Stimulated activated naive CD8-positive, alpha-beta T cell treated with anti-CD3 and anti-CD28 coated beads, Interleukin-15, amount 100 ng/mL, for 72 hours (primary cell): ENCODE results near the gene NRCAM.
"Not testable (repeated sequence)": the region's sequence is repeated elsewhere in the genome, so short reads cannot be mapped to it uniquely, and the experiment has no call there.

Source experiments
- ATAC-seq: fragments of 150-1000 bp; cut with Tn5 transposase; 2 replicates; pipeline ENCODE4 v1.10.0; 2021; ENCODE audit warnings: mild to moderate bottlenecking, moderate library complexity
- DNase-seq, 2 donors: peaks; one replicate each; pipeline ENCODE4 v3.0.0; 2021 to 2022
- H3K27ac Mint-ChIP-seq, 2 donors: one replicate each; pipeline ENCODE4 v1.8.0; 2022; ENCODE audit warnings: mild to moderate bottlenecking in 2 of 2, mixed read lengths in 2 of 2, moderate library complexity in 2 of 2
- H3K27me3 Mint-ChIP-seq: one replicate; pipeline ENCODE4 v1.8.0; 2022; ENCODE audit warnings: mixed read lengths
- H3K4me1 Mint-ChIP-seq: one replicate; pipeline ENCODE4 v1.8.0; 2022; ENCODE audit warnings: mild to moderate bottlenecking, mixed read lengths
- H3K4me3 Mint-ChIP-seq, 2 donors: one replicate each; pipeline ENCODE4 v1.8.0; 2022; ENCODE audit warnings: mild to moderate bottlenecking in 2 of 2, mixed read lengths in 2 of 2, moderate library complexity in 1 of 2
- H3K9me3 Mint-ChIP-seq, 2 donors: one replicate each; pipeline ENCODE4 v1.8.0; 2022; ENCODE audit warnings: mixed read lengths in 2 of 2

Gene NRCAM

DNA sequence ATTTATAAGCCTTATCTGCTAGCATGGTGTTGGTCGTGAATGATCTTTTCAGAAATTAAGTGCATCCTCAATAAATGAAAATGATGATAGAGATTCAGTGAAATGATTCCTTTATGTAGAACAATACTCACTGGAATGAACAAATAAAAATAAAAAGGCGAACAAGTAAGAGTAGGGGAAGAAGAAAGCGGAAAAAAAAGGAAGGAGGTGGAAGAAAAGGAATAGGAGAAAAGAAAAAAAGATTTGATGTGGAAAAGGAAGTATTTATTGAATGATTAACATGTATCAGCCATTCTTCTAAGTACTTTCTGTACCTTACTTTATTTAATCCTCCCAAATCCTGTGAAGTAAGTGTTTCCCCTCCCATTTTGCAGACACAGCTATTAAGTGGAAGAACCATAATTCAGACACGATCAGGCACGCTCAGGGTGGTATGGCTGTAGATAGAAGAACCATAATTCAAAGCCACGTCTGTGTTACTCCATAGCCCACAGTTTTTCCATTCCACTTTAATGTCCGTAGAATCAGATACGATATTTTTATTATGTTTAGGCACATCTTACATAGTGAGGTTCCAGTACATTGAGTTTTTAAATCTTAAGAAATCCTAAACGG lies 169.8 kb downstream of the NRCAM start:
- no peaks in the 10 kb centered on the region for H3K27me3 Mint-ChIP-seq
- no peak overlapping the region for H3K4me3 Mint-ChIP-seq

DNA sequence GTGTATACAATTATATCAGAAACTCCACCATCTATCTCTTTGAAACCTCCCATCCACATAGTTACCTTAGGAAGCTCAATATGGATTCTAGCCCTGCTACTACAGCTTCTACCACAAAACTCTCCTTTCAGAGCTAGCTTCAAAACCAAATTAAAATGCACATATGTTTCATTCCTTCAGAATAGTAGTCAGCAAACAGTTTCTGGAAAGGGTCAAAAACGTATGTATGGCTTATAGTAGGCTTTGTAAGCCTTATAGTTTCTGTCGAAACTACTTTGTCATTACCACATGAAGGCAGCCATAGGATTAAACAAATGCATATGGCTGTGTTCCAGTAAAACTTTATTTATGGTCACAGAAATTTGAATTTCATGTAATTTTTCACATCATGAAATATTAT lies 170.5 kb downstream of the NRCAM start:
- no peak overlapping the region for H3K27ac Mint-ChIP-seq
- DNase-seq (no peak), ATAC-seq (no peak)
- peaks cover 31% of the 10 kb centered on the region for H3K4me1 Mint-ChIP-seq
- no peak overlapping the region for H3K4me3 Mint-ChIP-seq
- no peaks in the 10 kb centered on the region for H3K27me3 Mint-ChIP-seq
- peaks cover 0 to 6% of the 10 kb centered on the region in 2 donors for H3K9me3 Mint-ChIP-seq

More for the DNA sequence above, 169.8 kb downstream of the NRCAM start:
- DNase-seq (no peak), ATAC-seq (no peak)
- Mint-ChIP-seq H3K4me1 (peaks cover 31% of the 10 kb centered on the region), H3K9me3 (peaks cover 0 to 6% of the 10 kb centered on the region in 2 donors), H3K27ac (no peak overlapping the region)

DNA sequence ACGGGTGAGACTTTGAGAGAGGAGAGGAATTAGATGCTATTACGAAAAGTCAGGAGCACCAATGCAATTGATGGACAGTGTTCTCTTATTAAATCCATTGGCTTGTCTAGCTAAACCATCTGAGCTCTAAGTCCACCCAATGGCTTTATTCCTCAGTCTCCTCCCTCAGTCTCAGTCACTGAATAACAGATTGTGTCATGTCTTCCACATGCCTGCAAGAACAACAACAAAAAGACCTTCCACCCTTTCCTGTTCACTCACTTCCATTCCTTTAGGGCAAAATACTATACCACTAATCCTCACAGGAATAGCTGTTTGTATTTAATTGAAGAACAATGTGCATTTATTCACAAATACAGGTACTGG lies 171.2 kb downstream of the NRCAM start:
- peaks cover 31% of the 10 kb centered on the region for H3K4me1 Mint-ChIP-seq
- no peaks in the 10 kb centered on the region for H3K27me3 Mint-ChIP-seq
- ATAC-seq (peak; percentile 33), DNase-seq (no peak)
- H3K9me3 Mint-ChIP-seq, result peaks cover 0 to 6% of the 10 kb centered on the region in 2 donors
- H3K4me3 Mint-ChIP-seq, result peak overlapping the region; percentile 34 to 74
- peak overlapping the region in 1 of 2 donors; percentile 64 for H3K27ac Mint-ChIP-seq

DNA sequence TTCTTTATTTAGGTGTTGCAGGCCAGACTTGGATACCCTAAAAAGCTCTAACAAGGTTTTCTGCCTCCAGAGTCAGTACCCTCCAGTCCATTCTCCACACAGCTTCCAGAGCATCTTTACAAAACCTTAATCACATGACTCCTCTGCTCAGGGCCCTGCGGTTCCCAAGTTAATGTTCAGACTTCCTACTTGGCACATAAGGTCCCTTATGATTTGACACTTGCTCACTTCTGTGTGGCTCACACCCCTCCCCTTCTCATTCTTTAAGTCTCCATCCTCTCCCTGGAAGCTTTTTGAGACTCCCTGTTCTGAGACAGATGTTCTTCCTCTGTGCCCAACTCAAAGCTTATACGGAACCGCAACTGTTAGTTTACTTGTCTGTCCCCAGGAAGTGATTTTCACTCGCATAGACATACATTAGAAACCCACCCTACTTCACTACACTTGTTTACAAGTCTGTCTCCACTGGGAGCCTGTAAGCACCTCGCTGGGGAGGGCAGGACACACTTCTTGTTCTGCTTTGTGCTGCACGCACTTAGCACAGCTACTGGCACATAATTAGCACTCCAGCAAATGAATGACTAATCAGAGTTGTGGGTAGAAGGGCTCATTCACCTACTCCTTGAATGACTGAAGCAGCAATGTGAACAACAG lies 171.8 kb downstream of the NRCAM start:
- peaks cover 31% of the 10 kb centered on the region for H3K4me1 Mint-ChIP-seq
- peak; percentile 99 for ATAC-seq
- H3K4me3 Mint-ChIP-seq, result peak overlapping the region; percentile 34 to 74
- no peaks in the 10 kb centered on the region for H3K27me3 Mint-ChIP-seq
- peak overlapping the region; percentile 64 to 90 for H3K27ac Mint-ChIP-seq
- peak; percentile 21 to 51 for DNase-seq
- H3K9me3 Mint-ChIP-seq, result peaks cover 0 to 6% of the 10 kb centered on the region in 2 donors

DNA sequence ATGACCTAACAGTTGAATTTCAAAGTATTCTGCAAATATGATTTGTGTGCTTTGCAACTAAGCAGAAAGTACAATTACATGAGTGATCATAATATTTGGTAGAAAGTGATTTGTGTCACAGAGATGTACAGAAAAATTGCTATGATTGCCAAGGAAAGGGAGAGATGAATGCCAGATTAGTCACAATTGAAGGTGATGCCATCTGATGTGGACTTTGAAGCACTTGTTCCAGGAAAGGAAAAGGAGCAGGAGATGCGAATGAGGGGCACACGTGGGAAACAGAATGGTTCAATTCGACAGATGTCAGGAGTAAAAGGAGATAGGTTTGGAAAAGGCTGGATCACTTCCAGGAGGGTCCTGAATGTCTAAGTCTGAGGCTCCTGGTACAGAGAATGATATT lies 173.0 kb downstream of the NRCAM start:
- Mint-ChIP-seq H3K4me1 (peaks cover 31% of the 10 kb centered on the region), H3K9me3 (no peaks in the 10 kb centered on the region), H3K27me3 (no peaks in the 10 kb centered on the region), H3K4me3 (no peak overlapping the region), H3K27ac (peak overlapping the region in 1 of 2 donors; percentile 29)
- ATAC-seq (no peak), DNase-seq (no peak)

DNA sequence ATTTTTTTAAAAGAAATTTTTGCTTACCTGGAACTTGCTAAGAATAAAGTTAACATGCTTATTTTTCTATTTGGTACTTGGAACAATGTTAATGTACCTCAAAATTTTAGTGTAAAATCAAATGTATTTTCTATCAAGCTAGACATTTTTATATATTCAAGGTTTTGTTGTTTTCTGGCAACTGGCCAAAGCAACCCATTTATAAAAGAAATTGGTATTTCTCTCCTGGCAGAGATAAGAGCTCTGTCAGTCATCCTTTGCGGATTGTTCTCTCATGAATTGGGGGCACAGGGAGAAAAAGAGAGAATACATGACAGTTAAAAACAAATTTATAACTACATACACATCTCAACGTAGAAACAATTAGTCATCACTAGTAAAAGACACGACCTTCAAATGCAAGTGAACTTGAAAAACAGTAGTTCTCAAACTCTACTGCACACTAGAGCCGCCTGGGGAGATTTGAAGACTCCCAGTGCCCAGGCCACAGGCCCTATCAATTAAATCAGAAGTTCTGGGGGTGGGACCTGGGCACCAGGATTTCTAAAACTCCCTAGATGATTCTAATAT lies 173.7 kb downstream of the NRCAM start:
- Mint-ChIP-seq H3K4me3 (peak overlapping the region in 1 of 2 donors; percentile 3), H3K27ac (no peak overlapping the region), H3K4me1 (peaks cover 31% of the 10 kb centered on the region), H3K9me3 (peaks cover 0 to under 1% of the 10 kb centered on the region in 2 donors), H3K27me3 (no peaks in the 10 kb centered on the region)
- no peak for DNase-seq
- ATAC-seq, result no peak

DNA sequence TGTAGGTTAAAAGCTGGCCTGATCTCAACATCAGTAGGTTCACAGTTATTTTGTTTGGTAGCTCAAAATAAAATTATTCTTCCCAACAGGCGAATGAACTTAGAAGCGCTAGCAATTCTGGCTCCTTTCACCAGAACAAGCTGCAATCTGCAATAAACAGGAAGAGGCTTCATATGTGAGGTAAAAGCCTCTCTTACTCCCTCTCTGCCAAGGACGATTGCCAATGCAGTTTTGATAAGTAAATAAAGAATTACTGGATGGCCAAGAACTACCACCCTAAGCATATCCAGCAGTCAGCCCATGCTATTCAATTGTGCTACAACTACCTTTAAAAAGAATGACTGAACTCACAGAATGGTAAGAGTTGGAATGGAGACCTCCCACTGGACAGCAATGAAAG lies 176.1 kb downstream of the NRCAM start:
- DNase-seq, result no peak
- Mint-ChIP-seq H3K9me3 (peaks cover 0 to 14% of the 10 kb centered on the region in 2 donors), H3K4me1 (peaks cover 27% of the 10 kb centered on the region), H3K27ac (no peak overlapping the region), H3K27me3 (no peaks in the 10 kb centered on the region), H3K4me3 (no peak overlapping the region)
- ATAC-seq, result no peak

DNA sequence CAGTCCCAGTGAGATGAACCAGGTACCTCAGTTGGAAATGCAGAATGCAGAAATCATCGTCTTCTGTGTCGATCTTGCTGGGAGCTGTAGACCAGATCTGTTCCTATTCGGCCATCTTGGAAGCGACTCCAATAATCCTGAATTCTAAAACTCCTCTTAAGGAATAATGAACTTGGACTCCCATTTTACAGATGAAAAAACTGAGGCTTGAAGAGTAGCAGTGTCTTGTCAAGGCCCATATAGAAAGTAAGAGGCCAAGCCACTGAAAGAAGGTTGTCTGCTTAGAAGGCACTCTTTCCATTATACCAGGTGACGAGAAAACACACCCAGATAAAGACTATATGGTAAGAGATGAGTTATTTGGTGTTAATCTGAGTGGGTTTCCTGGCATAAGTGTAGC lies 177.5 kb downstream of the NRCAM start:
- peaks cover 14% of the 10 kb centered on the region for H3K4me1 Mint-ChIP-seq
- peaks cover 0 to 14% of the 10 kb centered on the region in 2 donors for H3K9me3 Mint-ChIP-seq
- no peak for DNase-seq
- no peaks in the 10 kb centered on the region for H3K27me3 Mint-ChIP-seq
- ATAC-seq, result no peak
- no peak overlapping the region for H3K4me3 Mint-ChIP-seq
- H3K27ac Mint-ChIP-seq, result no peak overlapping the region

DNA sequence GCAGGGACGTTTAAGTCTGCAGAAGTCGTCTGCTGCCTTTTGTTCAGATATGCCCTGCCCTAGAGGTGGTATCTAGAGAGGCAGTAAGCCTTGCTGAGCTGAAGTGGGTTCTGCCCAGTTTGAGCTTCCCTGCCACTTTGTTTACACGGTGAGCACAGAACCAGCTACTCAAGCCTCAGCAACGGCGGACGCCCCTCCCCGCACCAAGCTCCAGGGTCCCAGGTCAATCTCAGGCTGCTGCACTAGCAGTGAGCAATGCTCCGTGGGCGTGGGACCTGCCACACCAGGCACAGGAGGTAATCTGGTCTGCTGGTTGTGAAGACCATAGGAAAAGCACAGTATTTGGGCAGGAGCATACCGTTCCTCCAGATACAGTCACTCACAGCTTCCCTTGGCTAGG lies 178.0 kb downstream of the NRCAM start:
- no peak for ATAC-seq
- no peak overlapping the region for H3K27ac Mint-ChIP-seq
- no peaks in the 10 kb centered on the region for H3K27me3 Mint-ChIP-seq
- H3K4me3 Mint-ChIP-seq, result no peak overlapping the region
- peaks cover 9% of the 10 kb centered on the region for H3K4me1 Mint-ChIP-seq
- peaks cover 0 to 14% of the 10 kb centered on the region in 2 donors for H3K9me3 Mint-ChIP-seq
- no peak for DNase-seq

DNA sequence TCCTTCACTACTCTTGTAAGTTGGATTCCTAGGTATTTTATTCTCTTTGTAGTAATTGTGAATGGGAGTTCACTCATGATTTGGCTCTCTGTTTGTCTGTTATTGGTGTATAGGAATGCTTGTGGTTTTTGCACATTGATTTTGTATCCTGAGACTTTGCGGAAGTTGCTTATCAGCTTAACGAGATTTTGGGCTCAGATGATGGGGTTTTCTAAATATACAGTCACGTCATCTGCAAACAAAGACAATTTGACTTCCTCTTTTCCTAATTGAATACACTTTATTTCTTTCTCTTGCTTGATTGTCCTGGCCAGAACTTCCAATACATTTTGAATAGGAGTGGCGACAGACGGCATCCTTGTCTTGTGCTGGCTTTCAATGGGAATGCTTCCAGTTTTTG lies 181.8 kb downstream of the NRCAM start:
- not testable (repeated sequence) for ATAC-seq, H3K4me3 Mint-ChIP-seq, DNase-seq, H3K27me3 Mint-ChIP-seq, H3K27ac Mint-ChIP-seq
- H3K9me3 Mint-ChIP-seq, result peaks cover 0 to 14% of the 10 kb centered on the region in 2 donors
- H3K4me1 Mint-ChIP-seq, result peaks cover 15% of the 10 kb centered on the region

DNA sequence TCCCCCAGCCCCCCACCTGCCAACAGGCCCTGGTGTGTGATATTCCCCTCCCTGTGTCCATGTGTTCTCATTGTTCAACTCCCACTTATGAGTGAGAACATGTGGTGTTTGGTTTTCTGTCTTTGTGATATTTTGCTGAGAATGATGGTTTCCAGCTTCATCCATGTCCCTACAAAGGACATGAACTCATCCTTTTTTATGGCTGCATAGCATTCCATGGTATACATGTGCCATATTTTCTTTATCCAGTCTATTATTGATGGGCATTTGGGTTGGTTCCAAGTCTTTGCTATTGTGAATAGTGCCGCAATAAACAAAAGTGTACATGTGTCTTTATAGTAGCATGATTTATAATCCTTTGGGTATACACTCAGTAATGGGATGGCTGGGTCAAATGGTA lies 183.3 kb downstream of the NRCAM start:
- not testable (repeated sequence) for ATAC-seq, H3K27me3 Mint-ChIP-seq, H3K4me3 Mint-ChIP-seq, DNase-seq, H3K27ac Mint-ChIP-seq
- Mint-ChIP-seq H3K9me3 (peaks cover 0 to 14% of the 10 kb centered on the region in 2 donors), H3K4me1 (peaks cover 22% of the 10 kb centered on the region)

DNA sequence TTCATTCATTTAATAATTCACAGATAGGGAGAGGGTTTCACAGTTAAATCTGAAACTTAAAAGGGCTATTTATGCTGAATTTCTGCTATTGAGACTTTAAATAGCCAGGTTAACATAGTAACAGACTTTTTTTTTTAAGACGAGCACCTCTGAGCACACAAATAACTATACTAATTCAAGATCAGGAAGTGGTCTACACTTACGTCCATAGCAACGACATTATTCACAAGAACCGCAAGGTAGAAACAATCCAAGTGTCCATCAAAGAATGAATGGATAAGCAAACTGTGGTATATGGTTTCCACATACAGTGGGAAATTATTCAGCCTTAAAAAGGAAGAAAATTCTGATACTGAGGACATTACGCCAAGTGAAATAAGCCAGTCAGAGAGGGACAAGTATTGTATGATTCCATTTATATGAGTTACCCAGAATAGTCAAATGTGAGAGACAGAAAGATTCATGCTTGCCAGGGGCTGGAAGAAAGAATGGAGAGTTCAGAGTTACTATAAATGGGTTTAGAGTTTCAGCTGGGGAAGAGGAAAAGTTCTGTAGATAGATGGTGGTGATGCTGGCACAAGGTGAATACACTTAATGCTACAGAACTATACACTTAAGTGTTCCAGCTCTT lies 185.7 kb downstream of the NRCAM start:
- Mint-ChIP-seq H3K9me3 (peaks cover 0 to 3% of the 10 kb centered on the region in 2 donors), H3K4me3 (peak overlapping the region; percentile 12 to 45), H3K4me1 (peaks cover 31% of the 10 kb centered on the region), H3K27me3 (no peaks in the 10 kb centered on the region), H3K27ac (no peak overlapping the region)
- ATAC-seq (peak; percentile 91), DNase-seq (no peak)

DNA sequence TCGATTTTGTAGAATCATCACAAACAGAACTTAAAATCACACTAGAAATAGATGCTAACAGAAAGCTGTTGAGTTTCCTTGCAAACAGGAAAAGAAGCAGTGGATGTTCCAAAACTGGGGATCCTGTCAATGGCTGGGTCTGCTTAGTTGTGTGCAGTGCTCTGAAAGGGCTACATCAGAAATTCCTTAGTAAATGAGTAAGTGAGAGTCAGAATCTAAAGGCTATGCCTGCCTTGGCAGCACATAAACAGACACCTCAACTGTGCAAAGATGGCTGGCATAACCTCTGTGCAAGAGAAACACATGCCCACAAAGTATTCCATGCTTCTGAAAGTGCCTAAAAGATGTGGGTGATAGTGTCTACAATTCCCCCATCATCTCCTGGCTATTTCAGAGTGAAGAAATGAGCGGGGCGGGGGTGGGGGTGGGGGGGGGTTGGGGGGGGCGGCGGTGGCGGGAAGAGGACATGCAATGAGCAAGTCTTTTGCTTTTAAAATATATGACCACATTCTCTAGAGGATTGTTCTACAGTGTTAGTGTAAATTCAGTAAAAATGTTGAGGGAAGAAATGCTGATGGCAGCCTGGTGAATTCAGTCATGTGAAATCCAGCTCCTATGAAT lies 187.9 kb downstream of the NRCAM start:
- Mint-ChIP-seq H3K9me3 (no peaks in the 10 kb centered on the region), H3K27ac (no peak overlapping the region), H3K4me1 (peaks cover 31% of the 10 kb centered on the region), H3K4me3 (no peak overlapping the region), H3K27me3 (no peaks in the 10 kb centered on the region)
- DNase-seq (no peak), ATAC-seq (no peak)

DNA sequence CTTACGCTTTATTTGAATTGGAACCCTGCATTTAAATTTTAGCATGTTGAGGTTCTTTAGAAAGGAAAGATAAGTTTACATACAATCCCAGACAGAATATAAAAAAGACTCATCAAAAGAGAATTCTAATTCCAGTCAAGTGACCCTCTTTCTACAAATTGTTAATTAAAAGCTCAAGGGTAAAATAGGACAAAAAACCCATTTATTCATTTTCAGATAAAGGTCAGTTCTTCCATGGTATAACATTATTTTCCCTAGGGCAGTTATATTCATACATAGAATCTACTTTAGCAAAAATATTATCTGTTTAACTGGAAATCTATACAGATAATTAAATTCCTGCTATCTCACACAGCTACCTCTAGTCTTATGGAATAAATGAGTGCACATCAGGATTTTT lies 188.6 kb downstream of the NRCAM start:
- Mint-ChIP-seq H3K4me1 (peaks cover 31% of the 10 kb centered on the region), H3K27ac (no peak overlapping the region), H3K27me3 (no peaks in the 10 kb centered on the region), H3K4me3 (no peak overlapping the region), H3K9me3 (no peaks in the 10 kb centered on the region)
- no peak for ATAC-seq
- no peak for DNase-seq

DNA sequence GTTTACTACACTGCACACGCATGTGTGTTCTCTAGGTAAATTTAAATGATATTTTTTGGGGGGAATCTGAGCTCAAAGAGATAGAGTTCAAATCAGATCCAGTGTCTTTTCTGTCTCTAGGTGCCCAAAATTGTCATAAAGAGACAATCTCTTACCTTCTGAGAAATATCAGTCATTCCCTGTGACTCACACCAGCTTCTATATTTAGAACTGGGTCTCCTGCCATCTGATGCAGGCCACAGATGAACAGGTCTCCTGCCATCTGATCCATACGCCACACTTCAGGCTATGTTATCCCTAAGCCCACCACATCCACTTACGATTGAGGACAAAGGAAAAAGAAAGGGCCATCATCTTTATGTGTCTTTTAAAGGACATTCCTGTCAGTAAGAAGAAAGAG lies 189.7 kb downstream of the NRCAM start:
- ATAC-seq (peak; percentile 36), DNase-seq (no peak)
- H3K4me1 Mint-ChIP-seq, result peaks cover 31% of the 10 kb centered on the region
- no peak overlapping the region for H3K27ac Mint-ChIP-seq
- no peaks in the 10 kb centered on the region for H3K27me3 Mint-ChIP-seq
- no peaks in the 10 kb centered on the region for H3K9me3 Mint-ChIP-seq
- no peak overlapping the region for H3K4me3 Mint-ChIP-seq

DNA sequence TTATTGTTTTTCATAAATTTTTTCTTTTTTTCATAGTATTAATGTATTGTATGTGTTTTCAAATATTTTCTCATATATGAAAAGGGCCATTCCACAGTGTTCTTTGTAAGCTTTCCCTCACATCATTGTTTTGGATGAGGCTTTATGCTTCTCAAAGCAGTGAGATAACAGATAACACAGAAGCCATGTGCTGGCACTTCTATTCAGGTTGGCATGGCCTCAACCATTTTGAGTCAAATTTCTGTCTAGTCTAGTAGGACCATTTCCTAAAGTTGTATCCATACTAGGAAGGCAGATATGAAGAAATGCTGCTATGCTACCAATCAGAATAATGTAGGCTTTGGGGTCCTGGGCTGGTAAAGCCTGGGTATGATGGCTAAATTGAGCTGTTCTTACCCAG lies 190.2 kb downstream of the NRCAM start:
- Mint-ChIP-seq H3K4me1 (peaks cover 28% of the 10 kb centered on the region), H3K4me3 (no peak overlapping the region), H3K27me3 (no peaks in the 10 kb centered on the region), H3K9me3 (no peaks in the 10 kb centered on the region), H3K27ac (no peak overlapping the region)
- no peak for DNase-seq
- no peak for ATAC-seq
